ENCODE measurements around the gene SSNA1. TPM values are rescaled to one million over a fixed set of nuclear protein-coding genes. Genes with fewer than 3 reads are reported as not detected.

Gene SSNA1
- total RNA-seq, 1 experiment from 2014 or later: 73.0 TPM

GRCh38 chr9:137220317-137221094 lies 32.0 kb downstream of the SSNA1 start:
- Histone ChIP-seq H3K4me1 (peaks cover 23% of the 10 kb centered on the region), H3K27me3 (no peaks in the 10 kb centered on the region), H3K9me3 (replicated peaks) (no peaks in the 10 kb centered on the region), H3K4me3 (no peak overlapping the region), H3K27ac (no peak overlapping the region), H3K36me3 (0 out of 2 replicates have a peak, but pooled peaks cover 4% of the 10 kb centered on the region)
- peak; percentile 53 to 54 for DNase-seq

- Histone ChIP-seq H3K27me3 (no peaks in the 10 kb centered on the region), H3K4me3 (no peak overlapping the region), H3K36me3 (0 out of 2 replicates have a peak, but pooled peaks cover 4% of the 10 kb centered on the region)
These were observed 32.6 kb downstream of the SSNA1 start for GRCh38 chr9:137221095-137221505.

GRCh38 chr9:137221506-137222111 lies 33.1 kb downstream of the SSNA1 start:
- no peaks in the 10 kb centered on the region for H3K27me3 ChIP-seq
- H3K36me3 ChIP-seq: no peaks in the 10 kb centered on the region
- DNase-seq: no peak
- no peaks in the 10 kb centered on the region for H3K9me3 ChIP-seq (replicated peaks)
- no peak overlapping the region for H3K4me3 ChIP-seq
- H3K4me1 ChIP-seq: peaks cover 34% of the 10 kb centered on the region
- H3K27ac ChIP-seq: no peak overlapping the region

More at GRCh38 chr9:137221095-137221505, 32.6 kb downstream of the SSNA1 start:
- DNase-seq: no peak
- H3K4me1 ChIP-seq: peaks cover 29% of the 10 kb centered on the region
- H3K9me3 ChIP-seq (replicated peaks): no peaks in the 10 kb centered on the region
- H3K27ac ChIP-seq: no peak overlapping the region

- Histone ChIP-seq H3K4me1 (peaks cover 42% of the 10 kb centered on the region), H3K27me3 (no peaks in the 10 kb centered on the region), H3K36me3 (no peaks in the 10 kb centered on the region), H3K9me3 (replicated peaks) (no peaks in the 10 kb centered on the region), H3K27ac (no peak within 1 kb of the TSS), H3K4me3 (peak within 1 kb of the TSS; percentile 72)
- no peak for DNase-seq
These were observed 34.0 kb downstream of the SSNA1 start, which contains the start of gene RNF208 for GRCh38 chr9:137222190-137223077. Gene RNF208 (minus strand): TSS chr9:137222240. CDS start chr9:137221212, 1,028 bp downstream.

GRCh38 chr9:137223078-137223970 lies 34.8 kb downstream of the SSNA1 start:
- Histone ChIP-seq H3K27me3 (peaks cover 2% of the 10 kb centered on the region), H3K4me1 (peaks cover 42% of the 10 kb centered on the region), H3K9me3 (replicated peaks) (no peaks in the 10 kb centered on the region), H3K4me3 (peak overlapping the region; percentile 72), H3K36me3 (no peaks in the 10 kb centered on the region), H3K27ac (peak overlapping the region; percentile 44; the same call in 1 of the 2 replicates)
- peak; percentile 99 for DNase-seq

- Histone ChIP-seq H3K4me1 (peaks cover 42% of the 10 kb centered on the region), H3K27ac (no peak within 1 kb of the TSS)
These were observed 36.6 kb downstream of the SSNA1 start, which contains the start of gene CYSRT1 for GRCh38 chr9:137224830-137225694. Gene CYSRT1 (plus strand): TSS chr9:137225174. CDS start chr9:137225622, 448 bp downstream.

GRCh38 chr9:137225699-137226331 lies 37.3 kb downstream of the SSNA1 start:
- H3K27ac ChIP-seq: no peak overlapping the region
- H3K4me1 ChIP-seq: peaks cover 40% of the 10 kb centered on the region
- DNase-seq: no peak
- H3K36me3 ChIP-seq: no peaks in the 10 kb centered on the region
- no peak overlapping the region; the same call in 1 of the 2 replicates for H3K4me3 ChIP-seq
- no peaks in the 10 kb centered on the region for H3K9me3 ChIP-seq (replicated peaks)
- H3K27me3 ChIP-seq: peaks cover 25% of the 10 kb centered on the region

More at GRCh38 chr9:137224830-137225694, 36.6 kb downstream of the SSNA1 start, which contains the start of gene CYSRT1:
- Histone ChIP-seq H3K27me3 (peaks cover 18% of the 10 kb centered on the region), H3K36me3 (no peaks in the 10 kb centered on the region), H3K9me3 (replicated peaks) (no peaks in the 10 kb centered on the region), H3K4me3 (peak within 1 kb of the TSS; percentile 72)
- DNase-seq: peak; percentile 70 to 75

- Histone ChIP-seq H3K4me3 (no peak overlapping the region), H3K36me3 (no peaks in the 10 kb centered on the region), H3K4me1 (peaks cover 40% of the 10 kb centered on the region), H3K27ac (no peak overlapping the region), H3K27me3 (peaks cover 25% of the 10 kb centered on the region), H3K9me3 (replicated peaks) (no peaks in the 10 kb centered on the region)
- no peak for DNase-seq
These were observed 38.0 kb downstream of the SSNA1 start for GRCh38 chr9:137226338-137227053.

GRCh38 chr9:137227054-137227852 lies 38.8 kb downstream of the SSNA1 start, which contains the start of gene RNF224:
Gene RNF224 (plus strand): TSS chr9:137227502. CDS start chr9:137228336, 834 bp downstream.
- no peak within 1 kb of the TSS for H3K27ac ChIP-seq
- peak; percentile 84 to 92 for DNase-seq
- peaks cover 25% of the 10 kb centered on the region for H3K27me3 ChIP-seq
- peaks cover 40% of the 10 kb centered on the region for H3K4me1 ChIP-seq
- H3K9me3 ChIP-seq (replicated peaks): no peaks in the 10 kb centered on the region
- no peak within 1 kb of the TSS for H3K4me3 ChIP-seq
- no peaks in the 10 kb centered on the region for H3K36me3 ChIP-seq

GRCh38 chr9:137227853-137228505 lies 39.5 kb downstream of the SSNA1 start:
- no peaks in the 10 kb centered on the region for H3K9me3 ChIP-seq (replicated peaks)
- peaks cover 35% of the 10 kb centered on the region for H3K4me1 ChIP-seq
- no peak overlapping the region for H3K27ac ChIP-seq
- H3K27me3 ChIP-seq: peaks cover 25% of the 10 kb centered on the region
- no peaks in the 10 kb centered on the region for H3K36me3 ChIP-seq
- no peak overlapping the region for H3K4me3 ChIP-seq
- no peak for DNase-seq

- H3K36me3 ChIP-seq: no peaks in the 10 kb centered on the region
- no peak overlapping the region for H3K4me3 ChIP-seq
- H3K4me1 ChIP-seq: peaks cover 34% of the 10 kb centered on the region
- no peak overlapping the region for H3K27ac ChIP-seq
- H3K9me3 ChIP-seq (replicated peaks): no peaks in the 10 kb centered on the region
- peaks cover 25% of the 10 kb centered on the region for H3K27me3 ChIP-seq
- DNase-seq: no peak
These were observed 40.1 kb downstream of the SSNA1 start for GRCh38 chr9:137228506-137228967.

Data from SJCRH30 (cell line).